ENCODE measurements around the gene KAT6B.
"Not testable (repeated sequence)": the region's sequence is repeated elsewhere in the genome, so short reads cannot be mapped to it uniquely, and the experiment has no call there.

Gene KAT6B

DNA sequence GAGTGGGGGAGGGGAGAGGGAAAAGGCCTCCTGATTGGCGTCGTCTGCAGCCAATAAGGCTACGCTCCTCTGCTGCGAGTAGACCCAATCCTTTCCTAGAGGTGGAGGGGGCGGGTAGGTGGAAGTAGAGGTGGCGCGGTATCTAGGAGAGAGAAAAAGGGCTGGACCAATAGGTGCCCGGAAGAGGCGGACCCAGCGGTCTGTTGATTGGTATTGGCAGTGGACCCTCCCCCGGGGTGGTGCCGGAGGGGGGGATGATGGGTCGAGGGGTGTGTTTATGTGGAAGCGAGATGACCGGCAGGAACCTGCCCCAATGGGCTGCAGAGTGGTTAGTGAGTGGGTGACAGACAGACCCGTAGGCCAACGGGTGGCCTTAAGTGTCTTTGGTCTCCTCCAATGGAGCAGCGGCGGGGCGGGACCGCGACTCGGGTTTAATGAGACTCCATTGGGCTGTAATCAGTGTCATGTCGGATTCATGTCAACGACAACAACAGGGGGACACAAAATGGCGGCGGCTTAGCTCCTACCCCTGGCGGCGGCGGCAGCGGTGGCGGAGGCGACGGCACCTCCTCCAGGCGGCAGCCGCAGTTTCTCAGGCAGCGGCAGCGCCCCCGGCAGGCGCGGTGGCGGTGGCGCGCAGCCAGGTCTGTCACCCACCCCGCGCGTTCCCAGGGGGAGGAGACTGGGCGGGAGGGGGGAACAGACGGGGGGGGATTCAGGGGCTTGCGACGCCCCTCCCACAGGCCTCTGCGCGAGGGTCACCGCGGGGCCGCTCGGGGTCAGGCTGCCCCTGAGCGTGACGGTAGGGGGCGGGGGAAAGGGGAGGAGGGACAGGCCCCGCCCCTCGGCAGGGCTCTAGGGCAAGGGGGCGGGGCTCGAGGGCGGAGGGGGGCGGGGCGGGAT lies at the start of gene KAT6B:
Gene KAT6B, plus strand, starts transcription at position 459 of the 903 bp plus-strand sequence. CDS start 16,258 bp downstream, outside the sequence.
- peak; percentile 100 for DNase-seq (ENCODE audit: low read depth)

DNA sequence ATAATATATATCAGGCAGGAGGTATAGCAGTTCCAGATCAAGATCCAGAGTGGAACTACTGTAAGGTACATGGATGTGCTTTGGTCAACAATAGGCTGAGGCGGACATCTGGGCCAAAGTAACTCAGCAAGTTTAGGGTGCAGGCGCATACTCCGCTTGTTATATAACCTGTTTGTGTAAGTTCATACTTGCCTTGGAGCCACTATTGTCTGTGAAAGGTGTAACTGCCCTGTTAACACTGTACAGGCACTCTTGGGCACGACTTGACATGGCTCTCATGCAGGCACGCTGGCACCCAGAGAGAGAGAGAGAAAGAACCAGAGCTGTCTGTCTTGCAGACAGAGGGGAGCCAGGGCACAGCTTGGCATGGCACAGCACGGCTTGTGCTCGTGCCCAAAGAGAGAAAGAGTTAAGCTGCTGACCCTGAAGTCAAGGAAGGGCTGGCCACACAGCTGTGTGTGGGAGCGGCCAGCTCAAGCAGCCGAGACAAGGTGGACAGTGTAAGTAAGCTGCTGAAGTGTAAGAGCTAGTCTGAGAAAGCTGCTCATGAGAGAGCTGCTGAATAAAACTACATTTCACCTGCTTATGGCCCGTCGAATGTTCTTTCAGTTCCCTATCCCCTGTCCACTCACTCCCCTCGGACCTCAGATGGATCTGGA lies 47.8 kb upstream of the KAT6B start:
- no peak for DNase-seq (ENCODE audit: low read depth)

DNA sequence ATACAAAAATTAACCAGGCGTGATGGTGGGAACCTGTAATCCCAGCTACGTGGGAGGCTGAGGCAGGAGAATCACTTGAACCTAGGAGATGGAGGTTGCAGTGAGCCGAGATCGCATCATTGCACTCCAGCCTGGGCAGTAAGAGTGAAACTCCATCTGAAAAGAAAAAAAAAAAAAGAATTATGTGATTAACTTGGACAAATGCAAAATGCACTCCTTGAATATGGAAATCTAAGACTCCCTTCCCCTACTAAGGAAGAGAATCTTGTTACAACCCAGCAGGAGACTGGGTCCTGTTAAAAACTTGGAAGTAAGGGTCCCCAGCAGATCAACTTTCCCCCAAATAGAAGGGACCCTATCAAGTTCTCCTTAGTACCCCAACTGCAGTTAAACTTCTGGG lies 44.5 kb upstream of the KAT6B start:
- DNase-seq (ENCODE audit: low read depth) = not testable (repeated sequence)

DNA sequence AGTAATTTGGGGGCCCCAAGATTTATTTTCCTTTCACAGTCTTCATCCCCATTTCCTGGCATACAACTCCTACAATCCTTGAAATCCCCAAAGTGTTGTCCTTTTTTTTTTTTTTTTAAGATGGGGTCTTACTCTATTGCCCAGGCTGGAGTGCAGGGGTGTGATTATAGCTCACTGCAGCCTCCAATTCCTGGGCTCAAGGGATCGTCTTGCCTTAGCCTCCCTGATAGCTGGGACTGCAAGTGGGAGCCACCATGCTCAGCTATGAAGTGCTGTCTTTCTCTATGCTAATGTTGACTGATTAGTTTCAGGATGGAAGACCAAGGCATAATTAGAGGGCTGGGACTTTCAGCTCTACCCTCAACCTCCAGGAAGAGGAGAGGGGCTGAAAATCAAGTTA lies 41.9 kb upstream of the KAT6B start:
- DNase-seq (ENCODE audit: low read depth) = no peak

DNA sequence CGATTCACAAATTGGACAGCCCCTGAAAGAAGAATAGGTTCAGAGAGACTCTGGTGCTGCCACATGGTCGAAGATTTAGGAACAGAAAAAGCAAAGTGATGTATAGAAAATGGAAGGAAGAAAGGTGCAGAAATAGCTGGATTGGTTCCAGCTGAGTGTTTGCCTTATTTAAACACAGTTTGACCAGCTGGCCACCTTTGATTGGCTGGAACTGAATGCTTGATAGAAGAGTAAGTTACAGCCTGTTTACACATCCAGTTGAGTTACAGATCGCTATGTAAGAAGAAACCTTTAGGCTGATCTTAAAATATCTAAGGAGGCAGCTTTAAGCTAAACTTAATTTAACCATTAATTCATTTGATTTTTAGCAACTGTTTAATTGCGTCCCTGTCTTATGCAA lies 40.3 kb upstream of the KAT6B start:
- DNase-seq (ENCODE audit: low read depth) = no peak

DNA sequence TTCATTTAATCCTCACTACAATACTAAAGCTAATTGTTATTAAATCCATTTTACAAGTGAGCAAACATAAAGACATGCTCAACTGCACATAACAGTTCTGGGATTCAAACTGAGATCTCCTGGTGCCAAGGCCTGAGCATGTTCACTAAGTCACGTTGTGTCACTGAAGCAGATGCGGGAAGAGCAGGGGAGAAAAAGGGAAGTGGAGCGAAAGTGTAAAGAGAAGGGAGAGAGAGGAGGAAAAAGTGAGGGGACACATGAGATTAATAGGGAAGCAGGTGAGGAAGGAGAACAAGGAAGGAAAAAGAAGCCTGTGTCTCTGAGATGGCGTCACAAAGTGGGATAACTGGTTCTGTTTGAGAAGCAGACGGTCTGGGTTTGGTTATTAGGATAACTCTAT lies 38.9 kb upstream of the KAT6B start:
- no peak for DNase-seq (ENCODE audit: low read depth)

DNA sequence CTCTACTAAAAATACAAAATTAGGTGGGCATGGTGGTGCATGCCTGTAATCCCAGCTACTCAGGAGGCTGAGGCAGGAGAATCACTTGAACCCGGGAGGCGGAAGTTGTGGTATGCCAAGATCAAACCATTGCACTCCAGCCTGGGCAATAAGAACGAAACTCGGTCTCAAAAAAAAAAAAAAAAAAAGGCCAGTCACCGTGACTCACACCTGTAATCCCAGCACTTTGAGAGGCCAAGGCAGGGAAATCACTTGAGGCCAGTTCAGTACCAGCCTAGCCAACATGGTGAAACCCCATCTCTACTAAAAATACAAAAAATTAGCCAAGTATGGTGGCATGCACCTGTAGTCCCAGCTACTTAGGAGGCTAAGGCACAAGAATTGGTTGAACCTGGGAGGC lies 34.4 kb upstream of the KAT6B start:
- not testable (repeated sequence) for DNase-seq (ENCODE audit: low read depth)

DNA sequence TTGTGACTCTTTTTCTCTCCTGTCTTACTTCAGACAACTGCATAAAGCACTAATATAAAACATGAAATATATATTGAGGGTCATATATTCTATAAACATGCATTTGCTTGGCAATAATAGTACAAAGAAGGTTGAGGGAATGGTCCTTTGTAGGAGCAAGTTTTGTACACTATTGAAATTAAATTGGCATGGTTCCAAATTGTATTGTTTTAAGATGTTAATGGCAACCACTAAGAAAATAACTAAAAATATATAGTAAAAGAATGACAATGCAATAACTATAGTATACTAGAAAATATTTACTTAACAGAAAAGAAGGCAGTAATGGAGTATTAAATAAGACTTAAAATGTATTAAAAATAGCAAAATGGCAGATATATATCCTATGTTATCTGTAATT lies 33.7 kb upstream of the KAT6B start:
- DNase-seq (ENCODE audit: low read depth) = no peak

DNA sequence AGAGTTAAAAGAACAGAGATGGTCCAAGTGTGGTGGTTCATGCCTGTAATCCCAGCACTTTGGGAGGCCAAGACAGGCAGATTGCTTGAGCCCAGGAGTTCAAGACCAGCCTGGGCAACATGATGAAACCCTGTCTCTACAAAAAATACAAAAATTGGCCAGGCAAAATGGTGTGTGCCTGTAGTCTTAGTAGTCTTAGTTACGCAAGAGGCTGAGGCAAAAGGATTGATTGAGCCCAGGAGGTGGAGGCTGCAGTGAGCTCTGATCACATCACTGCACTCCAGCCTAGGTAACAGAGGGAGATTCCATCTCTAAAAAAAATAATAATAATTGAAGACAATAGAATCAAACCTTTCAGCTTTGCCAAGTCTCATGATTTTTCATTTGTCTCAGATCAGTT lies 33.2 kb upstream of the KAT6B start:
- DNase-seq (ENCODE audit: low read depth) = not testable (repeated sequence)

DNA sequence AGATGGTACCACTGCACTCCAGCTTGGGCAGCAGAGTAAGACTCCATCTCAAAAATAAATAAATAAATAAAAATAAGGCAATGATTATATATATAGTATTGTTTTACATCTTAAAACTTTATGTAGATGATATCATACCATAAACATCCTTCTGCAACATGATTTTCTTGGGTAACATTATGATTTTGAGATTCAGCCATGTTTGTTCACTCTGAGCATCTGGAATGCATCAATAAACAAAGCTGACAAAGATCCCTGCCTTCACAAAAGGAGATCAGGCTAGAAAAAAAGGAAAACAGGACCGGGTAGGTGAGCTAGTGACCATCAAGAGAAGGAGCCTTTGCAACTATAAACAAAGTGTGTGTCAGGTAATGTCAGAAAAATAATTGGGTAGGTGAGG lies 31.9 kb upstream of the KAT6B start:
- DNase-seq (ENCODE audit: low read depth) = no peak

DNA sequence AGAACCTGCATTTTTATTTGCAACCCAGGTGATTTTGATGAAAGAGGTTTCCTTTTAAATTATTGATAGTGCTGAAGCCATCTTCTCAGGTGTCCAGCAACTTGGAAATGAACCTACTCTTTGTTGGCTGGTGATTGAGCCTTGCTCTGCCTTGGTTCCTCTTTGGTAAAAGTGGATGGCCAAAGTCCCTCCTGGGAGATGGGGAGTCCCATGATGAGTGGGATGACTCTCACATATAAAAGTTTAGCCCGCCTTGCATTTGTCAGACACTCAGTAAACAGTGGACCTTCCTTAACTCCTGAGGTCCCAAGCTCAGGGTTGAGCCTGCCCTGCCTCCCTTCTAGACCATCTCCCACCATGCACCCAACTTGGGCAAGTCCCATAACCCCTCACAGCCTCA lies 28.9 kb upstream of the KAT6B start:
- no peak for DNase-seq (ENCODE audit: low read depth)

DNA sequence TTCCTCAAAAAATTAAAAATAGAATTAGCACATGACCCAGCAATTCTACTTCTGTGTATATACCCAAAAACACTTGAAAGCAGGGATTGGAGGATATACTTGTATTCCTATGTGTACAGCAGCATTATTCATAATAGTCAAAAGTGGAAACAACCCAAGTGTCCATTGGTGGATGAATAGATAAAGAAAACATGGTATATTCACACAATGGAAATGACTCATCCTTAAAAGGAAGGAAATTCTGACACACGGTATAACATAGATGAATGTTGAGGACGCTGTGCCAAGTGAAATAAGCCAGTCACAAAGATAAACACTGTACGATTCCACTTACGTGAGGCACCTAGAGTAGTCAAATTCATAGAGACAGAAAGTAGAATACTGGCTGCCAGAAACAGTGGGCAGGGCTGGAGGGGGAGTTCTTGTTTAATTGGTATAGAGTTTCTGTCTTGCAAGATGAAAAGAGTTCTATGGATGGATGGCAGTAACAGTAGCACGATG lies 26.6 kb upstream of the KAT6B start:
- DNase-seq (ENCODE audit: low read depth) = no peak

DNA sequence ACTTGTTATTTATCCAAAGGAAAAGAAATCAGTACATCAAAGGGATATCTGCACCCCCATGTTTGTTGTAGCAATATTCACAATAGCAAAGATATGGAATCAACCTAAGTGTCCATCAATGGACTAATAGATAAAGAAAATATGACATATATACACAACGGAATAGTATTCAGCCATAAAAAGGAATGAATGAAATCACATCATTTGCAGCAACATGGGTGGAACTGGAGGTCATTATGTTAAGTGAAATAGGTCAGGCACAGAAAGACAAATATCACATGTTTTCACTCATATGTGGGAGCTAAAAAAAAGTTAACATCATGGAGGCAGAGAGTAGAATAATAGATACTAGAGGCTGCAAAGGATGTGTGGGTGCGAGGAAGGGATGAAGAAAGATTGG lies 25.0 kb upstream of the KAT6B start:
- no peak for DNase-seq (ENCODE audit: low read depth)

DNA sequence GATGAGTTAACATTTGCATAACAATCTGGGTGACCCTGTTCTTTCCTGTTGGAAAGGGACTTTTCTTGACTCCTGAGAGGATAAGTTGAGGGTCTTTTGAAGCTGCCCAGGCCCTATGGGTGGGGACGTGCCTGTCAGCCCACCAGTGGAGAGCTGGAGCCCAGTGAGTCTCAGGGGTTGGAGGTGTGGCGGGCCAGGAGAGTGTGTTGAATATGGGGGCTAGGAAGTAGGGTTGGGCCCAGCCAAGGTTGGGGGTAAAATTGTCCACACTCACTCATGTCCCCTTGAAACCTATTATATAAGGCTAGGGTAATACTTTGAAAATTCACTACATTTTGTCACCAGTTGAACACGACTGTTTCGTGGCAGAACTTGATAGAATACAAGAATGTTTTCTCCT lies 17.9 kb upstream of the KAT6B start:
- DNase-seq (ENCODE audit: low read depth) = no peak

DNA sequence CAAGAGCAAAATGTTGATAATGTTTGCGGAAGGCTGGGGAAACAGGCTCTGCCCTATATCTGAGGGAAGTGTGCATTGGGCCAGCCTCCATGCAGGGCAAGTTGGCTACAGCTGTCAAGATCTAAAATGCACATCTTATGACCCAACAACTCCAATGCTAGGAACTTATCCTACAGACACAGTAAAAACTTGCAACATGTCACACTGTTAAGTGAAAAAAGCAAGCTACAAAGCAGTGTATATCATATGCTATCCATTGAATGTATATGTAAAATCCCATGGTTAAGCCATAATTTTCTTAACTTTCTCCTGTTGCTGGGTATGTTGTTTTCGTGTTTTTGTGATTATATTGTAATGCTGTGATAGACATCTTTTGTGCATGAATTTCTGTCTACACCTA lies 16.3 kb upstream of the KAT6B start:
- DNase-seq (ENCODE audit: low read depth) = no peak

DNA sequence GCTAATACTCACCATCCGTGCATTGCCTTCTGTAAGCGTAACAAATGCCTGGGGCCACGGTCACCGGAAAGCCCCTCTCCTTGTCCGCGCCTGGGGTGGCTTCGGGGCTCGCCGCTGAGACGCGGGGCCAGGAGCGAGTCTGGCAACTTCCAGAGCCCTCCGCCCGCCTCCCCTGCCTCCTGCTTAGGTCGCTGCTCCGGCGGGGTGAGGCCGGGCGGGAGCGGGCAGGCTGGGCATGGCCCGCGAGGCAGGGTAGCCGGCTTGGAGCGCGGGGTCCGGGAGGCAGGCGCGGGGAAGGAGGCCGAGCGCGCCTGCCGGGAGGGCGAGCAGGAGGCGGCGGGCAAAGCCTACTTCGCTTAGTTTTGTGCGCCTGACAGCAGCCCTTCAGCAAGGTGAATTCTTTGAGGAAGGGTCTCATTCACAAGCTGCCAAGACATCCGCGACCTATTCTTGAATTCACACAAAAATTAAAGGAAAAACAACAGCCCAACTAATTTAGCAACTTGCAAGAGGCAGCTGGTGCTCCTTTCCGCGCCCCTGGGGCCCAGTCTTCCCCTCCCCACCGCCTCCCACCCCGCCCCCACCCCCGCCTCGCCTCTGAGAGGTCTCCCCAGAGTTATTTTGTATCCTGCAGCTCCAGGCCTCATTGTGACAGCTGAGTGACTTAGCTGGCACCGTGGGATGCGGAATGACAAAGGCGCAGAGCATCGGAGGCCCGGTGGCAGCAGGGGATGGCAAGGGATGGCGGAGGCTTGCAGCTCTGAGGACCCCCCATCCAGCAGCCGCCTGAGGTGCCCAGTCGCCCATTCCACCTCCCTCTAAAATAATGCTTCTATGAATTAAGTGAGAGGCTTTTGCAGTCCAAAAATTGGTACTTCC lies 12.8 kb upstream of the KAT6B start:
- no peak for DNase-seq (ENCODE audit: low read depth)

DNA sequence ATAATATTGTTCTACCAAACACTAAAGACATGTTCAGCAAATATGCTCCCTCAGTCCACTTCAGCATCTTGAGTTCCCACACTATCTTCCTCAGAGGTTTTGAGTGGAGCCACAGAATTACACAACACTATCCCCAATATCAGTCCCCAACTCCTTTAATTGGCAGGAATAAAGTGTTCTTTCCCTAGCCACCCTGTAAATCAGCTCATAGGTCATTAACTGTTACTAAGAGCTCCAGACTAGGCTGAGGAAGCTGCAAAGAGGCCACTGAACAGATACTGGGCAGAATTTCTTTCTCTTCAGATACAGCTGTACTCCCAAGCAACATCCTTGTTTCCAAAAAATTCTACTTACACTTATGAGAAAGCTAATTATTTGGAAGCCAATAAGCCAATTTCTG lies 11.6 kb upstream of the KAT6B start:
- no peak for DNase-seq (ENCODE audit: low read depth)

DNA sequence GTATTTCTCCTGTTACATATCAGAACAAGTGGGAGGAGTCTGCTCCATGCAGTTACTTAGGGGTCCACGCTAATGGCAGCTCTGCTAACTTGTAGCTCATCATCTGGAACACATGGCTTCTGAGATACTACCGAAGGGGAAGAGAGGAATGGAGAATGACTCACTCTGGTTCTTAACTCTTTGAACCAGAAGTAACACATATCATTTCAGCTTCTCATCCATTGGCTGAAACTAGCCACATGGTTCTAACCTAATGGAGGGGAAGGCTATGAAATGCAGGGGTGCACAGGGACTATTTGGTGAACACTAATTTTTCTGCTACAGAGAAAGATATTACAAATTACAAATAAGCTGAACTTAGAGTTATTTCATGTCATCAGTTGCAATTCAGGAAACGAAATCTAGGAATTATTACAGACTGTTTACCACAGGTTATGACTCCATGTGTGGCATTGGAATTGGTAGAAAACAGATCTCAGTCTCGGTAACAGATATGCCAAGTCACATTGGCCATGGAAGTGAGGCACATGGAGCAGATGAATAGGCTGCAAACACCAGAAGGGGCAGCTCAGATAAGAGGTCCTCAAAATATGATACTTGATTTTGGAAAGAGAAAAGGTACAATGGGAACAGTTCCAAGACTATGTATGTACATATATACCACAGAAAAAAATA lies 9.4 kb upstream of the KAT6B start:
- DNase-seq (ENCODE audit: low read depth) = no peak

DNA sequence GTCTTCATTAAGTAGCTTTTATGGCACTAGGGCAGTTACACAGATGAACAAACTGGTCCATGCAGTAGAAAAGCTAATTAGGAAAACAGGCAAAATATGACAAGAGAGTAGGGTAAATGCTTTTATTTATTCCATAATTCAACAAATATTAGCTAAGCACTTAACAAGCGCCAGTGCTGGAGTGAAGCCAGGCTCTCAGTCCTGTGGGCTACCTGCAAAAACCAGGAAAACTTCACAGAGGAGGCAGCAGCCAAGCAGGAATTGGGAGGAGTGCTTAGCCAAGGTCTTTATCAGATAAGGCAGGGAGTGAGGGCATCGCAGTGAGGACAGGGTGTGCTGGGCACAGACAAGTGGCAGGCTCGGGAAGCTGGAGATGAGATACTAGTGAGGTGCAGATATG lies 4.9 kb upstream of the KAT6B start:
- no peak for DNase-seq (ENCODE audit: low read depth)

DNA sequence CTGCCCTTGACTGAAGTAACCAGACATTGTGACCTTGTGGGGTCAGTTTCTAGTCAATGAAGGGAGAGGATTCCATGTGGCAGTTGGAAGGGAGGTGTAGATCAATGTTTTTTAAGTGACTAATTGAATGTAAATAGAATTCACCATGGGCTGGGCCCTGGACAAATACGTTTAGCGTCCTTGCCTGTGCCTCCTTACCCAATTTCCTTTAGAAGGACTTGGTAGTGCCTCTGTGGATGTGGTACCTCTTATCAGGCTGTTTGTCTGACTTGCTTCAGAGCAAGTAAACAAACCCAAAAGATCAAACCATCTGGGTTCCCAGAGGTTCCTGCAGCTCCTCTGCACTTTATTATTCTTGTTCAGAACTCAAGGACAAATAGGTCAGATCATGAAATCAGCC lies 4.3 kb upstream of the KAT6B start:
- no peak for DNase-seq (ENCODE audit: low read depth)

DNA sequence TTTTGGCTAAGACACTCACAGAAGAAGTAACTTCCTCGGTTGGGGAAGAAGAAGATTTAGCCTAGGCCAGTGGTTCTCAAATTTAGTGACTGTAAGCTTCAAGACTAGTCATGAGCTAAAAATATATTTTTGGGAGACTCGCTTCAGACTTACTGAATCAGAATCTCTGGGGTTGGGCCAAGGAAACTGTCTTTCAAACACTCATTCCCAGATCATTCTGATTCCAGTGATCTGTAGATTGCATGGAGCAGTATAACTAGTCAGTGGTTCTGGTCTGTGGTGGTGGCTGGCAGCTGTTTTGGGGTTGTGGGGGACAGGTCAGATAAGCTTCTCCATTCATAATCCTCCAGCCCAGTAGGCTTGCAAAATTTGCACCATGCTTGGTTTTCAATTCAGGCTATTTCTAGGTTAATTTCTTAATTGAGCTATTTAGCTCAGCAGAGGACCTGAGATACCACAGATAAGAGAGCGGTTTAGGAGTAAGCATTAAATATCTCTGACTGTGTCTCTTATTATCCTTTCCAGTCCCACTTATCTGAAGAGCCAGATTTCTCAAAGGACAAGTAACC lies 3.8 kb upstream of the KAT6B start:
- no peak for DNase-seq (ENCODE audit: low read depth)

DNA sequence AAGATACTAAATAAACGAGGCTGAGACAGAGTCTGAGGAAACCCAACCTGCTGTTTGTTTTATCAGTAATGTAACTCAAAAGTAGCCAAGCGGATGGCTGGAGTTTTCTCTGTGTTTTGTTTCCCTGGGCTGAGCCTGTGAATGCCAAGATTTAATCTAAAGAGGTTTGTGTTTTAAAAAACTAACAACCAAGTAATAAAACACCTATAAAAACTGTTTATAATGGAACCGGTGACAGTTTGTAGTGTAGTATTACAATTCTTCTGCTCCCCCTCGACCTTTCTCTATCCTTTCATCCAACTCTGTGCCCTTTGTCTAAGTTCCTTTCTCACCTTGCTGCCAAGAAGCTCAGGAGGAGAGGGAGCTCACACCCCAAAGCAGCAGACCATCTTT lies 2.6 kb upstream of the KAT6B start:
- no peak for DNase-seq (ENCODE audit: low read depth)
